Loucy (cell line): ENCODE data around the gene TTF2.
A peak's percentile ranks its signal among the peaks of the same experiment; 100 is the strongest.

Source experiments
- H2AFZ ChIP-seq: fragments of 200-600 bp; sonication (generic); 2 replicates; pipeline ENCODE4 v1.6.0; 2016; ENCODE audit warnings: antibody characterized with exemption, mild to moderate bottlenecking, low read length, moderate library complexity
- H3F3A ChIP-seq: fragments of 200-600 bp; 2 replicates; pipeline ENCODE4 v1.6.0; 2016; ENCODE audit warnings: antibody characterized with exemption, low read depth, mild to moderate bottlenecking
- H3K27me3 ChIP-seq: fragments of 200-600 bp; sonication (generic); 2 replicates; pipeline ENCODE4 v1.6.1; 2014; ENCODE audit warnings: low read length, mild to moderate bottlenecking; ENCODE audit not compliant: insufficient read depth, poor library complexity, severe bottlenecking
- H3K36me3 ChIP-seq: fragments of 200-600 bp; sonication (generic); 2 replicates; pipeline ENCODE4 v1.6.1; 2016; ENCODE audit warnings: low read length; ENCODE audit not compliant: insufficient read depth
- H3K4me1 ChIP-seq: fragments of 200-600 bp; sonication (generic); 2 replicates; pipeline ENCODE4 v1.5.1; 2014; ENCODE audit warnings: low read length, mild to moderate bottlenecking; ENCODE audit not compliant: insufficient read depth, poor library complexity, severe bottlenecking
- H3K4me2 ChIP-seq: fragments of 200-600 bp; sonication (generic); 2 replicates; pipeline ENCODE4 v1.6.0; 2014; ENCODE audit warnings: antibody characterized with exemption, low read length, low read depth, mild to moderate bottlenecking; ENCODE audit not compliant: poor library complexity, severe bottlenecking
- H3K4me3 ChIP-seq: fragments of 200-600 bp; sonication (generic); 2 replicates; pipeline ENCODE4 v1.5.1; 2014; ENCODE audit warnings: low read length, mild to moderate bottlenecking, mixed read lengths; ENCODE audit not compliant: poor library complexity, severe bottlenecking
- H3K79me2 ChIP-seq: fragments of 200-600 bp; sonication (generic); 2 replicates; pipeline ENCODE4 v1.6.1; 2014; ENCODE audit warnings: low read length; ENCODE audit not compliant: insufficient read depth
- H3K9ac ChIP-seq: fragments of 200-600 bp; sonication (generic); 2 replicates; pipeline ENCODE4 v1.6.0; 2014; ENCODE audit warnings: mild to moderate bottlenecking, low read depth, low read length, moderate library complexity; ENCODE audit not compliant: poor library complexity, severe bottlenecking
- H3K9me2 ChIP-seq: fragments of 200-600 bp; sonication (generic); replicated peaks from 2 replicates; pipeline ENCODE4 v1.6.1; 2016; ENCODE audit warnings: low read depth, low read length, mixed read lengths
- H3K9me3 ChIP-seq: fragments of 200-600 bp; sonication (generic); 2 replicates; pipeline ENCODE4 v1.6.1; 2014; ENCODE audit warnings: mild to moderate bottlenecking, antibody characterized with exemption, low read length, low read depth; ENCODE audit not compliant: insufficient read depth
- H4K20me1 ChIP-seq: fragments of 200-600 bp; sonication (generic); 2 replicates; pipeline ENCODE4 v1.6.0; 2014; ENCODE audit warnings: antibody characterized with exemption, low read length, mild to moderate bottlenecking; ENCODE audit not compliant: insufficient read depth, poor library complexity, severe bottlenecking
- CTCF ChIP-seq: fragments of 200-600 bp; sonication (generic); conservative IDR thresholded peaks from 2 replicates; pipeline ENCODE4 v1.5.1; 2014; ENCODE audit warnings: mild to moderate bottlenecking, antibody characterized with exemption, low read length
- EZH2phosphoT487 ChIP-seq: fragments of 200-600 bp; IDR thresholded peaks from 2 replicates; pipeline ENCODE4 v1.6.1; 2018; ENCODE audit warnings: antibody characterized with exemption, mild to moderate bottlenecking, moderate library complexity, borderline replicate concordance

The TTF2 gene

GRCh38 chr1:117124661-117125060, 64.5 kb downstream of the TTF2 start:
- H3K4me2 ChIP-seq, result no peak overlapping the region

GRCh38 chr1:117127795-117128194, 67.7 kb downstream of the TTF2 start:
- H3K9ac ChIP-seq, result no peak overlapping the region
- H4K20me1 ChIP-seq, result no peaks in the 10 kb centered on the region
- TF ChIP-seq CTCF (no peak), EZH2phosphoT487 (no peak)
- no peaks in the 10 kb centered on the region for H3K9me3 ChIP-seq
- no peak overlapping the region for H3K4me2 ChIP-seq
- no peaks in the 10 kb centered on the region for H3K27me3 ChIP-seq
- no peak overlapping the region for H3K4me3 ChIP-seq
- H3K9me2 ChIP-seq, result no peaks in the 10 kb centered on the region
- H3F3A ChIP-seq, result no peaks in the 10 kb centered on the region
- no peaks in the 10 kb centered on the region for H3K79me2 ChIP-seq
- no peak overlapping the region for H2AFZ ChIP-seq
- no peaks in the 10 kb centered on the region for H3K36me3 ChIP-seq
- H3K4me1 ChIP-seq, result no peaks in the 10 kb centered on the region

More at GRCh38 chr1:117124661-117125060, 64.5 kb downstream of the TTF2 start:
- Histone ChIP-seq H3F3A (no peaks in the 10 kb centered on the region), H3K4me1 (no peaks in the 10 kb centered on the region), H3K9me2 (no peaks in the 10 kb centered on the region), H3K4me3 (no peak overlapping the region), H3K9me3 (no peaks in the 10 kb centered on the region), H3K79me2 (no peaks in the 10 kb centered on the region), H4K20me1 (no peaks in the 10 kb centered on the region), H3K27me3 (no peaks in the 10 kb centered on the region), H3K36me3 (no peaks in the 10 kb centered on the region), H2AFZ (no peak overlapping the region), H3K9ac (no peak overlapping the region)
- TF ChIP-seq CTCF, result no peak

DNA sequence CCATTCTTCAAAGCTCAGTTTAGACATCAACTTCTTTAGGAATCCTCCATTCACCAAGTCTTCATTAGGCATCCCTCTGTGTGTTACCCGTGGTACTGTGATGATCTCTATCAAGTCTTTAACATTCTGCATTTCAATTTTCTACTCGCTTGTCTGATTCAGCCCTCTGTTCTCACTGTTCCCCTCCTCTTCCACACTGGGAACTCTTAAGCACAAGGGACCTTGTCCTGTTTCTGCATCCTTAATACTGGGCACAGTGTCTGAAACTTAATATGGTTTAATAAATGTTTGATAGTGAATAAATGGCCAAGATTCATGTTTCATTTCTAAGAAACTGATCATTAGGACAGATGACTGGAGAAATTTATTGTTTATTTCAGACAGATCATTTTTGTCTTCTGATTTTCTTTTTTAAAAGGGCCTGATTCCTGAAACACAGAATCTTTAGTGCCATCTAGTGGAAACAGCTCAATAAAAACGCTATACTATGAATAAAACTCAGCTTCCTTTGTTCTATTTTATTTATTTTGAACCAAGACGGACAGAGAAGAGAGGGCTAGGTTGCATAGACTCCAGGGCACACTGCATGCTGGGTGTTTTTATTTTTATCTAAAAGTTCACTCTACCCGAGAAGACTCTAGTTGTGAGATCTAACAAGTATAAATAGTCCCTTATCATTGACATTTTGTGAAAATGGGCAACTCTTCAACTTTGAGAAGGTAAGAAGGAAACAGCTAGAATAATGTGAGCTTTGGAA, 68.4 kb downstream of the TTF2 start:
- Histone ChIP-seq H2AFZ (peak overlapping the region; percentile 88), H3K4me2 (peak overlapping the region; percentile 32)
- TF ChIP-seq CTCF, result peak; percentile 74
- TF ChIP-seq EZH2phosphoT487, result no peak

More for the DNA sequence above, 68.4 kb downstream of the TTF2 start:
- Histone ChIP-seq H3F3A (no peaks in the 10 kb centered on the region), H3K9ac (peak overlapping the region; percentile 14), H3K4me3 (no peak overlapping the region), H3K27me3 (no peaks in the 10 kb centered on the region), H3K4me1 (no peaks in the 10 kb centered on the region), H3K9me3 (no peaks in the 10 kb centered on the region), H4K20me1 (no peaks in the 10 kb centered on the region), H3K79me2 (no peaks in the 10 kb centered on the region), H3K9me2 (no peaks in the 10 kb centered on the region), H3K36me3 (no peaks in the 10 kb centered on the region)
